Liver (tissue), 9 donors: ENCODE data around the gene NOS3. TPM values are rescaled to one million over a fixed set of nuclear protein-coding genes. Genes with fewer than 3 reads are reported as not detected.

ENCODE experiments used
- DNase-seq: peaks from one replicate; pipeline ENCODE4 v3.0.0-alpha.2; 2017; ENCODE audit warnings: low spot score
- H3K27ac ChIP-seq, 2 donors: one replicate each; pipeline ENCODE4 v1.7.0; 2013; ENCODE audit warnings: inconsistent platforms in 2 of 2, low read length in 2 of 2, control low read depth in 1 of 2, low read depth in 1 of 2, mild to moderate bottlenecking in 1 of 2
- H3K27me3 ChIP-seq, 4 donors: one replicate each; pipeline versions ENCODE4 v1.6.1 to v1.7.0; 2013; ENCODE audit warnings: low read length in 3 of 4, inconsistent platforms in 1 of 4, mild to moderate bottlenecking in 1 of 4, moderate library complexity in 1 of 4; ENCODE audit not compliant: control insufficient read depth in 4 of 4, insufficient read depth in 4 of 4
- H3K36me3 ChIP-seq, 4 donors: one replicate each; pipeline versions ENCODE4 v1.6.1 to v1.7.0; 2013; ENCODE audit warnings: low read length in 3 of 4, mild to moderate bottlenecking in 3 of 4, low read depth in 1 of 4, moderate library complexity in 1 of 4; ENCODE audit not compliant: control insufficient read depth in 4 of 4, insufficient read depth in 3 of 4
- H3K4me1 ChIP-seq, 4 donors: one replicate each; pipeline versions ENCODE4 v1.6.1 to v1.7.0; 2013; ENCODE audit warnings: low read length in 3 of 4, mild to moderate bottlenecking in 3 of 4, moderate library complexity in 1 of 4; ENCODE audit not compliant: control insufficient read depth in 4 of 4, insufficient read depth in 4 of 4
- H3K4me3 ChIP-seq, 3 donors: one replicate each; pipeline versions ENCODE4 v1.6.1 to v1.7.0; 2013; ENCODE audit warnings: low read length in 3 of 3, control low read depth in 1 of 3, low read depth in 1 of 3, mild to moderate bottlenecking in 1 of 3
- H3K9ac ChIP-seq, 2 donors: one replicate each; pipeline ENCODE4 v1.7.0; 2013; ENCODE audit warnings: low read length in 2 of 2, mild to moderate bottlenecking in 2 of 2, moderate library complexity in 2 of 2, control low read depth in 1 of 2, low read depth in 1 of 2
- H3K9me3 ChIP-seq, 4 donors: one replicate each; pipeline versions ENCODE4 v1.6.1 to v1.7.0; 2013; ENCODE audit warnings: low read length in 3 of 4; ENCODE audit not compliant: control insufficient read depth in 4 of 4
- CTCF ChIP-seq: fragments of 150-350 bp; IDR thresholded peaks from 2 replicates; pipeline ENCODE4 v1.5.1; 2017; ENCODE audit warnings: improper control_type of control experiment, low read depth, low read length; ENCODE audit not compliant: missing input control
- EGR1 ChIP-seq, 2 donors: IDR thresholded peaks; 2 replicates each; pipeline ENCODE4 v1.6.1; 2016 to 2018; ENCODE audit warnings: antibody characterized with exemption in 2 of 2, low read depth in 2 of 2
- FOXA1 ChIP-seq: IDR thresholded peaks from 2 replicates; pipeline ENCODE4 v1.6.1; 2016; ENCODE audit warnings: antibody characterized with exemption
- FOXA2 ChIP-seq: IDR thresholded peaks from 2 replicates; pipeline ENCODE4 v1.6.1; 2016; ENCODE audit warnings: antibody characterized with exemption
- GABPA ChIP-seq, 2 donors: IDR thresholded peaks in 1 of 2; conservative IDR thresholded peaks in 1 of 2; 2 replicates each; pipeline ENCODE4 v1.6.1; 2016; ENCODE audit warnings: antibody characterized with exemption in 2 of 2, mild to moderate bottlenecking in 1 of 2, moderate library complexity in 1 of 2
- HNF4A ChIP-seq, 2 donors: conservative IDR thresholded peaks; 2 replicates each; pipeline ENCODE4 v1.6.1; 2016; ENCODE audit warnings: antibody characterized with exemption in 2 of 2, mild to moderate bottlenecking in 2 of 2
- HNF4G ChIP-seq: IDR thresholded peaks from 2 replicates; pipeline ENCODE4 v1.6.1; 2016; ENCODE audit warnings: antibody characterized with exemption
- JUND ChIP-seq, 2 donors: IDR thresholded peaks; 2 replicates each; pipeline ENCODE4 v1.6.1; 2016; ENCODE audit warnings: antibody characterized with exemption in 2 of 2
- NR2F2 ChIP-seq: IDR thresholded peaks from 2 replicates; pipeline ENCODE4 v1.6.1; 2016; ENCODE audit warnings: antibody characterized with exemption
- RAD21 ChIP-seq, 2 donors: IDR thresholded peaks; 2 replicates each; pipeline ENCODE4 v1.6.1; 2016; ENCODE audit warnings: antibody characterized with exemption in 2 of 2, mild to moderate bottlenecking in 2 of 2
- REST ChIP-seq: IDR thresholded peaks from 2 replicates; pipeline ENCODE4 v1.6.1; 2016; ENCODE audit warnings: antibody characterized with exemption, mild to moderate bottlenecking
- RXRA ChIP-seq, 2 donors: IDR thresholded peaks; 2 replicates each; pipeline ENCODE4 v1.6.1; 2017 to 2018; ENCODE audit warnings: antibody characterized with exemption in 2 of 2, mild to moderate bottlenecking in 1 of 2
- SP1 ChIP-seq: IDR thresholded peaks from 2 replicates; pipeline ENCODE4 v1.6.1; 2018; ENCODE audit warnings: antibody characterized with exemption, mild to moderate bottlenecking
- TAF1 ChIP-seq: conservative IDR thresholded peaks from 2 replicates; pipeline ENCODE4 v1.6.1; 2016; ENCODE audit warnings: antibody characterized with exemption, mild to moderate bottlenecking
- YY1 ChIP-seq: IDR thresholded peaks from 2 replicates; pipeline ENCODE4 v1.6.1; 2016; ENCODE audit warnings: antibody characterized with exemption, mild to moderate bottlenecking
- WGBS: extraction: QIAGEN DNeasy Blood & Tissue Kit; methylation state at CpG from one replicate; pipeline ENCODE4 v1.1.7; 2013; 5-methylcytosine and 5-hydroxymethylcytosine counted together
- polyA plus RNA-seq, 2 donors: library from polyadenylated mRNA; stranded (reverse) in 1 of 2; unstranded in 1 of 2; fragments of 200-250 nt in 1 of 2; fragments of >200 nt in 1 of 2; fragmentation: Nextera tagmentation in 1 of 2; extraction: Ambion mirVana in 1 of 2; gene quantifications; one replicate each; pipeline versions ENCODE4 v1.2.1 to v1.2.3, GENCODE V29; 2013 to 2015
- total RNA-seq, 2 donors: library from RNA; depleted of rRNA; stranded (reverse); fragments of >200 nt; gene quantifications; one replicate each; pipeline ENCODE4 v1.2.3, GENCODE V29; 2014
- TF ChIP-seq, protein P1 (sequence below): IDR thresholded peaks from 2 replicates; pipeline ENCODE4 v1.6.1; 2016; ENCODE audit warnings: antibody characterized with exemption
- TF ChIP-seq, protein P2 (sequence below): IDR thresholded peaks from 2 replicates; pipeline ENCODE4 v1.6.1; 2016; ENCODE audit warnings: antibody characterized with exemption
- TF ChIP-seq, protein P3 (sequence below): IDR thresholded peaks from 2 replicates; pipeline ENCODE4 v1.6.1; 2016; ENCODE audit warnings: antibody characterized with exemption
- donor health status: healthy.
- donor health status: healthy.
- donor health status: healthy.
- donor health status: healthy.
- donor health status: healthy.

Gene NOS3
- total and polyA plus RNA-seq, 4 donors = 1.6 to 6.1 (median 5.1) TPM

- Histone ChIP-seq H3K9me3 (no peaks in the 10 kb centered on the region), H3K36me3 (no peaks in the 10 kb centered on the region), H3K9ac (no peak overlapping the region), H3K27me3 (peaks cover 0 to 2% (median 0%) of the 10 kb centered on the region in 4 donors), H3K27ac (no peak overlapping the region), H3K4me1 (no peaks in the 10 kb centered on the region), H3K4me3 (no peak overlapping the region)
- TF ChIP-seq FOXA2 (no peak), CTCF (no peak), REST (no peak), TAF1 (no peak), NR2F2 (no peak), JUND (IDR thresholded peaks at IDR 0.05) (no peak), RXRA (IDR thresholded peaks at IDR 0.05) (no peak), HNF4A (conservative IDR thresholded peaks at IDR 0.05) (no peak), HNF4G (no peak), RAD21 (IDR thresholded peaks at IDR 0.05) (no peak), GABPA (IDR thresholded peaks at IDR 0.05 in 1 of 2, conservative IDR thresholded peaks at IDR 0.05 in 1 of 2) (no peak), YY1 (no peak), FOXA1 (no peak), SP1 (no peak), EGR1 (IDR thresholded peaks at IDR 0.05; ENCODE audit: low read depth in 2 of 2) (no peak)
- TF ChIP-seq, protein P1, sequence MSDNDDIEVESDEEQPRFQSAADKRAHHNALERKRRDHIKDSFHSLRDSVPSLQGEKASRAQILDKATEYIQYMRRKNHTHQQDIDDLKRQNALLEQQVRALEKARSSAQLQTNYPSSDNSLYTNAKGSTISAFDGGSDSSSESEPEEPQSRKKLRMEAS = no peak
- TF ChIP-seq, protein P2, sequence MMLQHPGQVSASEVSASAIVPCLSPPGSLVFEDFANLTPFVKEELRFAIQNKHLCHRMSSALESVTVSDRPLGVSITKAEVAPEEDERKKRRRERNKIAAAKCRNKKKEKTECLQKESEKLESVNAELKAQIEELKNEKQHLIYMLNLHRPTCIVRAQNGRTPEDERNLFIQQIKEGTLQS = no peak
- TF ChIP-seq, protein P3, sequence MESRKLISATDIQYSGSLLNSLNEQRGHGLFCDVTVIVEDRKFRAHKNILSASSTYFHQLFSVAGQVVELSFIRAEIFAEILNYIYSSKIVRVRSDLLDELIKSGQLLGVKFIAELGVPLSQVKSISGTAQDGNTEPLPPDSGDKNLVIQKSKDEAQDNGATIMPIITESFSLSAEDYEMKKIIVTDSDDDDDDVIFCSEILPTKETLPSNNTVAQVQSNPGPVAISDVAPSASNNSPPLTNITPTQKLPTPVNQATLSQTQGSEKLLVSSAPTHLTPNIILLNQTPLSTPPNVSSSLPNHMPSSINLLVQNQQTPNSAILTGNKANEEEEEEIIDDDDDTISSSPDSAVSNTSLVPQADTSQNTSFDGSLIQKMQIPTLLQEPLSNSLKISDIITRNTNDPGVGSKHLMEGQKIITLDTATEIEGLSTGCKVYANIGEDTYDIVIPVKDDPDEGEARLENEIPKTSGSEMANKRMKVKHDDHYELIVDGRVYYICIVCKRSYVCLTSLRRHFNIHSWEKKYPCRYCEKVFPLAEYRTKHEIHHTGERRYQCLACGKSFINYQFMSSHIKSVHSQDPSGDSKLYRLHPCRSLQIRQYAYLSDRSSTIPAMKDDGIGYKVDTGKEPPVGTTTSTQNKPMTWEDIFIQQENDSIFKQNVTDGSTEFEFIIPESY = no peak
- 30% methylated on average over 34 of the region's 34 CpGs for WGBS
- DNase-seq = peak; percentile 37
These were observed 42.8 kb upstream of the NOS3 start for GRCh38 chr7:150947761-150948651.
